DMS 273 (cell line): ENCODE data around the gene TRMT44.
"Not testable (repeated sequence)": the region's sequence is repeated elsewhere in the genome, so short reads cannot be mapped to it uniquely, and the experiment has no call there.

ENCODE experiments used
- DNase-seq: peaks from one replicate; lab custom pipeline; 2025; ENCODE audit not compliant: unreplicated experiment; lab: John Stamatoyannopoulos, UW

The TRMT44 gene

DNA sequence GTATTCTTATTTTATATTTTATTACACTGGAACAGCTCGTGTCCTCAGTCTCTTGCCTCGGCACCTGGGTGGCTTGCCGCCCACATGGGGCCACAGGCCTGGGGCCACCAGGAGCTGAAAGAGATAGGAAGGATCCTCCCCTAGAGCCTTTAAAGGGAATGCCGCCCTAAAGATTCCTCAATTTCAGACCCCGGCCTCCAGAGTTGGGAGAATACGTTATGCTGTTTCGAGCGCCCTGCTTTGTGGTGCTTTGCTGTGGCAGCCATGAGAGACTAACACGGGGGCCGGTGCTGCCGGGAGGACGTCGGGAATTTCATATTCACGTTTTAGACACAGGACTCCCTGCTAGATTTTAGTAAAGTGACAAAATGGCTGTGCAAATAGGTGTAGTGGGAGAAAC is 33.3 kb upstream of the TRMT44 start:
- no peak for DNase-seq

- DNase-seq: no peak
Observed at GRCh38 chr4:8407756-8408155, 32.8 kb upstream of the TRMT44 start.

- DNase-seq: no peak
Observed at GRCh38 chr4:8409264-8410065, 31.1 kb upstream of the TRMT44 start.

DNA sequence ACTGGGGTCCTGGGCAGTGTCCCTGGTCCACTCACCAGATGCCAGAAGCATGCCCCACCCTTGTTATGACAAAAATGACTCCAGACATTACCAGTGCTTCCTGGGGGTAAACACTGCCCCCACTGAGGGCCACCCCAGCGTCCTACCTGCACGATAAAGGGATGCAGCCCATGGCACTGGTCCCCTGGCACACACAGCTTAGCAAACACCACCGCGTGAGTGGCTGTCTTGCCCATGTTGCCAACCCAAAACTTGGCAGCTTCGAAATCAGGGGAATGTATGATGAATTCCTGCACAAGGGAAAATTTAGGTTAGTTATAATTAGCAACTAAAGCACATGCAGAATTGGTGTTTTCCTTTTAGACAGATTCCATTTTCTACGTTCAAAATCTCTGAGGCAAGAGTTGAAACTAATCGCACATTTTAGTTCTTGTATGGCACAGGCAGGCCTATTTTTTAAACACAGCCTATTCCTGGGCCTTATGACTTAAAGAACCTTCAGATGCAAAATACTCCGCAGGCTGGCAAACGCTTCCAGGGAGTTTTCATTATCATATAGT is 30.4 kb upstream of the TRMT44 start:
- no peak for DNase-seq

GRCh38 chr4:8410641-8411271 is 29.8 kb upstream of the TRMT44 start:
- DNase-seq: peak; percentile 78

GRCh38 chr4:8411351-8412180 is 29.0 kb upstream of the TRMT44 start:
- DNase-seq: no peak

GRCh38 chr4:8412288-8412687 is 28.3 kb upstream of the TRMT44 start:
- no peak for DNase-seq

- DNase-seq: no peak
Observed at GRCh38 chr4:8414377-8414776, 26.2 kb upstream of the TRMT44 start.

DNA sequence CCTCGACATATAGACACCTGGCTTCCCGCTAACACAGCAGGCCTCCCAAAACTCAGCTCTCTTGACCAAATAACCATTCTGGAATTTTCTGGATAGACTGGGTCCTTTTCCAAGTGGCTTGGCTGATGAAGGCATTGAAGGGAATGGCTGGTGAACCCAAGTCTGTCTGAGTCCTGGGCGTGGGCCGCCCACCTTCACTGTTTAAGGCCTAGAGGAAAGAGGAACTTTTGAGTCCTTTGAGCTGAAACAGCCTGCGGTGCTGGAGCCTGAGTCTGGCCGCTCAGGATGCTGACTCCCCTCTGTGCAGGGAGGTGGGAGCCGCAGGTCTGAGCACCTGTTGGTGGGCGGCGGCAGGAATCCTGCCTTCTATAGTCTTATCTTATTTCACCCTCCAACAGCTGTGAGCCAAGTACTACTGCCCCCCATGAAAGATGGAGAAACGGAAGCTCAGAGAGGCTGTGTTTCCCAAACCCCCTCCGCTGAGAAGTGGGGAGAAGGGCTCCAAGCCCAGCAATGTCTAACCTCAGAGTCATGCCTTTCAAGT is 23.4 kb upstream of the TRMT44 start:
- no peak for DNase-seq

- DNase-seq: no peak
Observed at GRCh38 chr4:8419222-8420041, 21.1 kb upstream of the TRMT44 start.

GRCh38 chr4:8420151-8420550 is 20.4 kb upstream of the TRMT44 start:
- not testable (repeated sequence) for DNase-seq

DNA sequence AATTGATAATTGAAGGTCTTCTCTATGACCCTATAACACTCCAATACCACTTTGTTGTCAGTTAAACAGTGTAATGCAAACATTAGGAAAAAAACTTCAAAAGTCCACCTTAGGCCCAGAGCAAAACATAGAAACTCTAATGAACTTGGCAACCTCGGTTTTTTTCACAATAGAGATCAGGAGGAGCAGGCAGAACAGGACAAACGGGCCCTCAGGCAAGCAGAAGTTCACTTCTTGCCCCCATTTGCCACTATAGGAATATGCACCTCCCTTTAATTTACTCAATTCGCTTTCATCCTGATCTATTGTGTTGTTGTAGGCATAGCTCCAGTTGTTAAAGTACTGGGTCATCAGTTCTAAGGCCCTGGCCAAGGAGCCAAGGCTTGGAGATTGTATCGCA is 18.2 kb upstream of the TRMT44 start:
- no peak for DNase-seq

DNA sequence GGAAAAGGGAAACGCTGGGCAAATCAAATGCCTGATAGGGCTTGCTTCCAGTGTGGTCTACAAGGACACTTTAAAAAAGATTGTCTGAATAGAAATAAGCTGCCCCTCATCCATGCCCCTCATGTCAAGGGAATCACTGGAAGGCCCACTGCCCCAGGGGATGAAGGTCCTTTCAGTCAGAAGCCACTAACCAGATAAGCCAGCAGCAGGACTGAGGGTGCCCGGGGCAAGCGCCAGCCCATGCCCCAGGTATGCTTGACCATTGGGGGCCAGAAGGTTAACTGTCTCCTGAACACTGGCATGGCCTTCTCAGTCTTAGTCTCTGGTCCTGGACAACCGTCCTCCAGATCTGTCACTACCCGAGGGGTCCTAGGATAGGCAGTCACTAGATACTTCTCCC is 17.8 kb upstream of the TRMT44 start:
- no peak for DNase-seq

- DNase-seq: no peak
Observed at GRCh38 chr4:8427262-8427661, 13.3 kb upstream of the TRMT44 start.

GRCh38 chr4:8427761-8428287 is 12.8 kb upstream of the TRMT44 start:
- DNase-seq: peak; percentile 65

DNA sequence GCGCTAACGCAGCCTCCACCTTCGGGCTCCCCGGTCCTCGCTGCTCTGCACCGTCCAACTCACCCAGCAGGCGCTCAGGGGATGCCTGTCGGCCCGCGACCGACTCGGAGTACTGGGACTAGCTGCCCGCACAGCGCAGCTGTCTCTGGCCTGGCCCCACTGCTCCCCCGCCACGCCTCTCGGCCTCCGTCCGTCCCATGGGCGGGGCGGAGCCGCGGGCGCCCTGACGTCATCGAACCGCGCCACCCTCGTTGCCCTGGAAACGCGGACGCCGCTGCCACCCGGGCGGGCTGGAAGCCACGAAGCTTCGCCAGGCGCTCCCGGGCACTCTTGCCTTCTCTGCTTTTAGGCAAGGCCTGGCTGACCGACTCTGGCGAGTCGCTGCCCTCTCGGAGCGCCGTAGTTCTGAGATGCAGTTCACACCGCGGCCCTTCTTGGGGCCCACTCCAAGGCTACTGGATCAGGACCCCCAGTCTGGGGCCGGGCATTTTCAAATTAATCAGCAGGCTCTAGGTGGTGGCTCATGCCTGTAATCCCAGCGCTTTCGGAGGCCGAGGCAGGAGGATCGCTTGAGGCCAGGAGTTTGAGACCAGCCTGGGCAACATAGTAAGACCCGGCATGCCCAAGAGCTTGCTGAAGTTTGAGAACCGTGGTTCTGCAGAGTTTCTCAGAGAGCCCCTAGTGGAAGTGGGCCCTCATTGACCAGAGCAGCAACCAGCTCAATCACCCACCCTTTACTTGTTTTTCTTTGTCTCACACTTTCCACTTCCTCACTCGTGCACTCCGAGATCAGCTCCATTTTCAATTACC is 12.1 kb upstream of the TRMT44 start:
- peak; percentile 93 for DNase-seq

DNA sequence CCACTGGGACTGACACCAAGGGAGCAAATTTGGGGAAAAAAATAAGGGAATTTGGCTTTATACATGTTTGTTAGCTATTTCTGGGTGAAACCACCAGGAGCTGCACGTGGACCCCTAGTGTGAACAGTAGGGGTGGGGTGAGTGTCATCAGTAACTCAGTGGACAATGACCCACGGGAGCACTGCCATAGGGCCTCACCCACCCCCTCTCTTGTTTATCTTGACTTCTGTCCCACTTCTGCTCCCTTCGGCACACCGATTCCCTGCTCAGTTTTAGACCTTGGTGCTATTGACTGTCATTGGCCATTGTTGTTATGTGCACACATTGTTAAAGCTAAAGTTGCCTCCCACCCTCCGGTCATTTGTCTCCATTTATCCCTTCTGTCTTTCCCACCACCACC is 9.0 kb upstream of the TRMT44 start:
- no peak for DNase-seq

DNA sequence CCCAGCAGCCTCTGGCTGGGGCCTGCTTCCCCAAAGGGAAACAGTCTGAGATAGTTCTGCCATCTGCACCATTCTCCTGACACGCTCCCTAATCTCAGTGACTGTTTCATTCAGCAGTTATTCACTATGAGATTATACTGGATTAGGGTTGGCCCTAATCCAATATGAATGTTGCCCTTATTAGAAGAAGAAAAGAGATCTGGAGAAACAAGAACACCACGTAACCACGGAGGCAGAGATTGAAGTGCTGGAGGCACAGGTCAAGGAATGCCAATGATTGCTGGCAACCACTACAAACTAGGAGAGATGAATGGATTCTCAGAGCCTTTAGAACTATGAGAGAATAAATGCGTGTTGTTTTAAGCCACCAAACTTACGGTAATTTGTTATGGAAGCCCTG is 7.4 kb upstream of the TRMT44 start:
- DNase-seq: no peak
